Caco-2 (cell line): ENCODE measurements around the gene METTL26. TPM values are rescaled to one million over a fixed set of nuclear protein-coding genes. Genes with fewer than 3 reads are reported as not detected.

ENCODE experiments used
- BruUV-seq: library from RNA; stranded (reverse); fragments of 400-500 nt; replicated peaks from 2 replicates; lab custom pipeline; 2021; lab: Mats Ljungman, UMichigan
- CTCF ChIA-PET: fragments of 300-600 bp; sonication (Branson Sonifier 250); formaldehyde crosslinking; loops from one replicate; lab custom pipeline; 2022; ENCODE audit warnings: antibody characterized with exemption; lab: Charles Lee
- POLR2A ChIA-PET: fragments of 300-600 bp; sonication (Branson Sonifier 250); formaldehyde crosslinking; loops from one replicate; lab custom pipeline; 2022; ENCODE audit warnings: antibody characterized with exemption; lab: Charles Lee
- DNase-seq, 2 experiments: peaks; one replicate each; pipeline versions ENCODE4 v3.0.0 to v3.0.0-alpha.2; 2020 to 2022
- H3K27me3 ChIP-seq: replicated peaks from 2 replicates; pipeline ENCODE4 v1.6.0; 2011; ENCODE audit warnings: low read length; ENCODE audit not compliant: control insufficient read depth, insufficient read depth
- H3K36me3 ChIP-seq: 2 replicates; pipeline ENCODE4 v1.5.1; 2011; ENCODE audit warnings: low read length; ENCODE audit not compliant: control insufficient read depth, insufficient read depth
- H3K4me1 ChIP-seq: fragments of 250-450 bp; sonication (Bioruptor Pico); 2 replicates; pipeline ENCODE4 v1.5.1; 2020; ENCODE audit warnings: mild to moderate bottlenecking
- H3K4me3 ChIP-seq: 2 replicates; pipeline ENCODE4 v1.5.1; 2011; ENCODE audit warnings: low read depth, mild to moderate bottlenecking, control low read depth, low read length
- H3K9me3 ChIP-seq: fragments of 250-450 bp; sonication (Bioruptor Pico); 2 replicates; pipeline ENCODE4 v1.5.1; 2020; ENCODE audit warnings: mild to moderate bottlenecking, moderate library complexity
- H3K27ac Mint-ChIP-seq: one replicate; pipeline ENCODE4 v1.8.0; 2022; ENCODE audit warnings: mixed read lengths; ENCODE audit not compliant: unreplicated experiment
- H3K27me3 Mint-ChIP-seq: one replicate; pipeline ENCODE4 v1.8.0; 2022; ENCODE audit warnings: mixed read lengths; ENCODE audit not compliant: insufficient read depth, unreplicated experiment
- H3K36me3 Mint-ChIP-seq: one replicate; pipeline ENCODE4 v1.8.0; 2022; ENCODE audit warnings: mild to moderate bottlenecking, mixed read lengths; ENCODE audit not compliant: insufficient read depth, unreplicated experiment
- H3K4me1 Mint-ChIP-seq: one replicate; pipeline ENCODE4 v1.8.0; 2022; ENCODE audit warnings: low read depth, mixed read lengths; ENCODE audit not compliant: unreplicated experiment
- H3K4me3 Mint-ChIP-seq: one replicate; pipeline ENCODE4 v1.8.0; 2022; ENCODE audit warnings: mild to moderate bottlenecking, moderate library complexity, mixed read lengths; ENCODE audit not compliant: unreplicated experiment
- H3K9me3 Mint-ChIP-seq: one replicate; pipeline ENCODE4 v1.8.0; 2022; ENCODE audit warnings: mixed read lengths; ENCODE audit not compliant: unreplicated experiment
- intact Hi-C: fragments of 100-400 bp; cut with micrococcal nuclease; formaldehyde crosslinking; loops from one replicate; pipeline ENCODE4 v1.10.0; 2022; ENCODE audit not compliant: unreplicated experiment
- total RNA-seq: library from RNA; stranded (reverse); gene quantifications from 2 replicates; pipeline ENCODE4 v1.2.3, GENCODE V29; 2022
- TF ChIP-seq, protein P1 (sequence below), 2 experiments: fragments of 200-600 bp in 1 of 2; IDR thresholded peaks; 1 replicate in 1 of 2; 2 replicates in 1 of 2; pipeline versions ENCODE4 v1.5.1 to v1.8.0; 2011 to 2022; ENCODE audit warnings: antibody characterized with exemption in 1 of 2, control low read depth in 1 of 2, inconsistent platforms in 1 of 2, low read depth in 1 of 2, low read length in 1 of 2, mild to moderate bottlenecking in 1 of 2, moderate library complexity in 1 of 2; ENCODE audit not compliant: insufficient read depth in 1 of 2, severe bottlenecking in 1 of 2, unreplicated experiment in 1 of 2

The METTL26 gene
- total RNA-seq, 1 experiment from 2014 or later, result 67.4 TPM

DNA sequence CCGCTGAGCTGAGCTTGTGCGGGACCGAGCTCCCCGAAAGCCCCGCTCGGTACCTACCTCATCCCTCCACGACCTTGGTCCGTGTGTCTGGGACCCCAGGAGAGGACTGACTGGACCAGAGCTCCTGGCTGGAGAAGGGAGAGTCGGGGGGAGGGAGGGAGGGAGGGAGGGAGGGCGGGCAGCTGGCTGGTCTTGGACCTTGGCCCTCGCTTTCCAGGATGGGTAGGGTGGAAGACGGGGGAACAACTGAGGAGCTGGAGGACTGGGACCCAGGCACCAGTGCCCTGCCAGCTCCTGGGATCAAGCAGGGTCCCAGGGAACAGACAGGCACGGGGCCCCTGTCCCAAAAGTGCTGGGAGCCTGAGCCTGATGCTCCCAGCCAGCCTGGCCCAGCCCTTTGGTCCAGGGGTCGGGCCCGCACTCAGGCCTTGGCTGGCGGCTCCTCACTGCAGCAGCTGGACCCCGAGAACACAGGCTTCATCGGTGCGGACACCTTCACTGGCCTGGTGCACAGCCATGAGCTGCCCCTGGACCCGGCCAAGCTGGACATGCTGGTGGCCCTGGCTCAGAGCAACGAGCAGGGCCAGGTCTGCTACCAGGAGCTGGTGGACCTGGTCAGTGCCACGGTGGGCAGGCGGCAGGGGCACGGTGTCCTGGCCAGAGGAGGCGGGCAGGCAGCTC, 39.9 kb upstream of the METTL26 start:
- Mint-ChIP-seq H3K27me3 (no peaks in the 10 kb centered on the region), H3K9me3 (no peaks in the 10 kb centered on the region), H3K4me3 (no peak overlapping the region), H3K27ac (no peak overlapping the region), H3K4me1 (no peaks in the 10 kb centered on the region), H3K36me3 (peaks cover 33% of the 10 kb centered on the region)
- BruUV-seq, result no TSS peak
- H3K36me3 ChIP-seq, result peaks cover 1% of the 10 kb centered on the region
- ChIA-PET CTCF (no interaction called here), POLR2A (interaction anchor here (0.6 kb wide), 1 partner anchor 45 kb away, joined by 3 read pairs; no protein-coding TSS in a partner anchor)
- H3K27me3 ChIP-seq, result no peaks in the 10 kb centered on the region
- H3K9me3 ChIP-seq, result no peaks in the 10 kb centered on the region
- peak overlapping the region; percentile 23; the same call in 1 of the 2 replicates for H3K4me3 ChIP-seq
- TF ChIP-seq, protein P1, sequence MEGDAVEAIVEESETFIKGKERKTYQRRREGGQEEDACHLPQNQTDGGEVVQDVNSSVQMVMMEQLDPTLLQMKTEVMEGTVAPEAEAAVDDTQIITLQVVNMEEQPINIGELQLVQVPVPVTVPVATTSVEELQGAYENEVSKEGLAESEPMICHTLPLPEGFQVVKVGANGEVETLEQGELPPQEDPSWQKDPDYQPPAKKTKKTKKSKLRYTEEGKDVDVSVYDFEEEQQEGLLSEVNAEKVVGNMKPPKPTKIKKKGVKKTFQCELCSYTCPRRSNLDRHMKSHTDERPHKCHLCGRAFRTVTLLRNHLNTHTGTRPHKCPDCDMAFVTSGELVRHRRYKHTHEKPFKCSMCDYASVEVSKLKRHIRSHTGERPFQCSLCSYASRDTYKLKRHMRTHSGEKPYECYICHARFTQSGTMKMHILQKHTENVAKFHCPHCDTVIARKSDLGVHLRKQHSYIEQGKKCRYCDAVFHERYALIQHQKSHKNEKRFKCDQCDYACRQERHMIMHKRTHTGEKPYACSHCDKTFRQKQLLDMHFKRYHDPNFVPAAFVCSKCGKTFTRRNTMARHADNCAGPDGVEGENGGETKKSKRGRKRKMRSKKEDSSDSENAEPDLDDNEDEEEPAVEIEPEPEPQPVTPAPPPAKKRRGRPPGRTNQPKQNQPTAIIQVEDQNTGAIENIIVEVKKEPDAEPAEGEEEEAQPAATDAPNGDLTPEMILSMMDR (IDR thresholded peaks at IDR 0.05; ENCODE audit: insufficient read depth in 1 of 2, low read depth in 1 of 2, low read length in 1 of 2, severe bottlenecking in 1 of 2, unreplicated experiment in 1 of 2), result no peak
- intact Hi-C loops, result no loop called here
- DNase-seq, result no peak
- H3K4me1 ChIP-seq, result 0 out of 2 replicates have a peak, but pooled peaks cover 10% of the 10 kb centered on the region

DNA sequence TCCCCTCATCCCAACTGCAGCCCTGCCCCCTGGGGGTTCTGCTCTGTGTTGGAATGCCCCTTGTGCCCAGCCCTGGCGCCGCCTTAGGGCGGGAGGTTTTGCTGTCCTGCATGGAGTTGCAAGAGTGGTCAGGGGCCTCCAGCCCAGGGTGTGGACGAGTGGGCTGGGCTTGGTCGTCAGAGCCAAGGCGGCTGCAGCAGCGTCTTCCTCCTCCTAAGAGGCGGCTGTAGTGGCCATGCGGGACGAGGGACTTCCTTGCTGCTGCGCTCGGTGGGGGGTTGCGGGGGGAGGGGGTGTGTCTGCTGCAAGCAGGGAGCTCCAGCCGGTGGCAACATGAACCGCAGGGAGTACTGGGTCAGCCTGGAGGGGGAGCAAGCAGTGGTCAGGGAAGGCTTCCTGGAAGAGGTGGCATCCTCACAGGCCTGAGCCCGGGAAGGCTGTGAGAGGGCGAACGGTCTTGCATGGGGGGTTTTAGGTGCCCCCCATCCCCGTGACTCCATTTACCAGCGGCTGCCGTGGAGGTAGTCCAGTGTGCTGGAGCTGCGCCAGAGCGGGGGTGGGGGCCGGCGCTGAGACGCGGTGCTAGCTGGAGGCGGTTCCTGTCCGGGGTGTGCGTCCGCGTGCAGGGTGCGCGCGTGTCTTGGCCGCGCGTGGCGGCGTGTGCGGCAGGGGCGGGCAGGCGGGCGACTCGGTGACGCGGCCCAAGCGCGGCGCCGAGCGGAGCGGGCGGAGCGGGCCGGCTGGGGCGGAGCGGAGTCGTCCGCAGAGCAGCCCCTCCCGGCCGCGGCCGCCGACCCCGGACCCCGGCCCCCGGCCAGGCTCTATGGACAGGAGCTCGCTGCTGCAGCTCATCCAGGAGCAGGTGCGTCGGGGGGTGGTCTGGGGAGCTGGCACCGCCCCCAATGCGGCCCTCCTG, 39.1 kb upstream of the METTL26 start, which contains the start of gene RHBDL1:
Gene RHBDL1 (plus strand): TSS at position 704 of the 916 bp plus-strand sequence. CDS start 120 bp downstream, at position 824.
- H3K9me3 ChIP-seq, result no peaks in the 10 kb centered on the region
- H3K4me1 ChIP-seq, result 0 out of 2 replicates have a peak, but pooled peaks cover 7% of the 10 kb centered on the region
- DNase-seq, result no peak
- TF ChIP-seq, protein P1 (IDR thresholded peaks at IDR 0.05; ENCODE audit: insufficient read depth in 1 of 2, low read depth in 1 of 2, low read length in 1 of 2, severe bottlenecking in 1 of 2, unreplicated experiment in 1 of 2), result no peak
- Mint-ChIP-seq H3K36me3 (peaks cover 30% of the 10 kb centered on the region), H3K4me3 (peak within 1 kb of the TSS; percentile 53), H3K9me3 (no peaks in the 10 kb centered on the region), H3K27me3 (no peaks in the 10 kb centered on the region), H3K4me1 (no peaks in the 10 kb centered on the region), H3K27ac (no peak within 1 kb of the TSS)
- H3K36me3 ChIP-seq, result peaks cover 2% of the 10 kb centered on the region
- CTCF ChIA-PET, result no interaction called here
- POLR2A ChIA-PET, result interaction anchor here (0.6 kb wide), 1 partner anchor 46 kb away, joined by 3 read pairs; no protein-coding TSS in a partner anchor
- peak within 1 kb of the TSS; percentile 26 for H3K4me3 ChIP-seq
- BruUV-seq, result no TSS peak
- intact Hi-C loops, result no loop called here
- H3K27me3 ChIP-seq, result no peaks in the 10 kb centered on the region

DNA sequence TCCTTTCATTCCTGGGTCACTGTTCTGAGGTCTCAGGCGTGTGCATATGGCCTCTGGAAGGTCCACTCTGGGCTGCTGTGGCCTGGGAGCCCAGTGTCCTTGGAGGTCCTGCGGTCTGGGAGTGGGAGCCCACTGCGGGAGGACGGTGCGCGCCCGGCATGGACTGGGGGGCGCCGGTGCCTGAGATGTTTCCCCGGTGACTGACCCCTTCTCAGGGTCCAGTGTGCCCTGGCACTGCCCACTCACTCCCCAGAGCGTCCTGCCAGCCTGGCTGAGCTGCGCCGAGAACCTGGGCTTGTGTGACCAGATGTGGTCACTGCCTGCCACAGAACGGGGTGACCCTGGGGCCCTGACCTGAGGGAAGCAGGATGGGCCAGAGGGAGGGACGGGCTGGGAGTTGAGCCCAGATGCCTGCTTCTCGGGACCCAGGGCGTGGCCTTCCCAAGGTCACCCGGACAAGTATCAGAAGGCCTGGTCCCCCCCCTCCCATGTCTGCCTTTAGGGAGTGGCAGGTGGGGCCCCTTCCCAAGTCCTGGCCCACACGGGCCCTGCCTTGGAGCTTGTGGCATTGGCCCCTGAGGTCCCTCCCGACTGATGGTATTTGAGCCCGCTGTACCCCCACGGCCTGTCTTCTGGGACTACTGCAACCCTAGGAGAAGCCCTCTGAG, 38.2 kb upstream of the METTL26 start:
- TF ChIP-seq, protein P1 (IDR thresholded peaks at IDR 0.05; ENCODE audit: insufficient read depth in 1 of 2, low read depth in 1 of 2, low read length in 1 of 2, severe bottlenecking in 1 of 2, unreplicated experiment in 1 of 2), result no peak
- intact Hi-C loops, result no loop called here
- H3K9me3 Mint-ChIP-seq, result no peaks in the 10 kb centered on the region
- H3K4me3 Mint-ChIP-seq, result no peak overlapping the region
- H3K27ac Mint-ChIP-seq, result no peak overlapping the region
- H3K4me1 Mint-ChIP-seq, result no peaks in the 10 kb centered on the region
- no TSS peak for BruUV-seq
- no peaks in the 10 kb centered on the region for H3K27me3 ChIP-seq
- H3K4me3 ChIP-seq, result no peak overlapping the region
- H3K4me1 ChIP-seq, result 0 out of 2 replicates have a peak, but pooled peaks cover 6% of the 10 kb centered on the region
- H3K9me3 ChIP-seq, result no peaks in the 10 kb centered on the region
- POLR2A ChIA-PET, result no interaction called here
- peaks cover 23% of the 10 kb centered on the region for H3K36me3 Mint-ChIP-seq
- CTCF ChIA-PET, result no interaction called here
- H3K36me3 ChIP-seq, result peaks cover 5% of the 10 kb centered on the region
- DNase-seq, result no peak
- H3K27me3 Mint-ChIP-seq, result no peaks in the 10 kb centered on the region
